IMR-90 (cell line): ENCODE data around the gene C10orf90. TPM values are rescaled to one million over a fixed set of nuclear protein-coding genes. Genes with fewer than 3 reads are reported as not detected.

Source experiments
- ATAC-seq: fragments of 200-7000 bp; cut with Tn5 transposase; 2 replicates; pipeline ENCODE4 v1.9.1; 2020; ENCODE audit warnings: low read depth, mild to moderate bottlenecking, moderate library complexity
- BruUV-seq: library from RNA; stranded (reverse); fragments of 400-500 nt; replicated peaks from 2 replicates; lab custom pipeline; 2021; lab: Mats Ljungman, UMichigan
- CTCF ChIA-PET: fragments of 300-600 bp; formaldehyde crosslinking; extraction: SDS; loops from one replicate; lab custom pipeline; 2021; ENCODE audit warnings: antibody characterized with exemption; lab: Yijun Ruan, JAX
- POLR2A ChIA-PET: fragments of 300-600 bp; sonication (Branson Sonifier 250); formaldehyde crosslinking; loops from one replicate; lab custom pipeline; 2022; ENCODE audit warnings: antibody characterized with exemption; ENCODE audit not compliant: unreplicated experiment; lab: Charles Lee
- DNase-seq: peaks from one replicate; pipeline ENCODE4 v3.0.0; 2013
- H2AFZ ChIP-seq: replicated peaks from 2 replicates; pipeline ENCODE3; 2013; ENCODE audit warnings: low read length, mild to moderate bottlenecking; ENCODE audit not compliant: poor library complexity
- H2AK5ac ChIP-seq: 2 replicates; pipeline ENCODE4 v1.6.1; 2013; ENCODE audit warnings: low read depth, low read length, inconsistent platforms
- H2AK9ac ChIP-seq: replicated peaks from 2 replicates; pipeline ENCODE3; 2013; ENCODE audit warnings: mild to moderate bottlenecking, low read depth, low read length, moderate library complexity; ENCODE audit not compliant: poor library complexity
- H2BK120ac ChIP-seq: 2 replicates; pipeline ENCODE4 v1.6.1; 2013; ENCODE audit warnings: low read depth, low read length, inconsistent platforms
- H2BK15ac ChIP-seq: 3 replicates; pipeline ENCODE4 v1.6.1; 2013; ENCODE audit warnings: low read depth, low read length, inconsistent platforms
- H2BK20ac ChIP-seq: 2 replicates; pipeline ENCODE4 v1.6.1; 2013; ENCODE audit warnings: low read depth, mild to moderate bottlenecking, inconsistent platforms, low read length, moderate library complexity
- H2BK5ac ChIP-seq: 2 replicates; pipeline ENCODE4 v1.6.1; 2013; ENCODE audit warnings: mild to moderate bottlenecking, low read depth, low read length, inconsistent platforms; ENCODE audit not compliant: poor library complexity, severe bottlenecking
- H3K14ac ChIP-seq: replicated peaks from 2 replicates; pipeline ENCODE4 v1.6.1; 2013; ENCODE audit warnings: low read depth, low read length, inconsistent platforms
- H3K18ac ChIP-seq: 2 replicates; pipeline ENCODE4 v1.6.1; 2013; ENCODE audit warnings: low read depth, low read length, control low read depth
- H3K23ac ChIP-seq: 2 replicates; pipeline ENCODE4 v1.6.1; 2013; ENCODE audit warnings: low read depth, low read length, inconsistent platforms
- H3K27ac ChIP-seq: 2 replicates; pipeline ENCODE4 v1.5.1; 2013; ENCODE audit warnings: mild to moderate bottlenecking, control low read depth, low read length; ENCODE audit not compliant: insufficient read depth
- H3K27me3 ChIP-seq: 2 replicates; pipeline ENCODE4 v1.6.1; 2013; ENCODE audit warnings: low read length; ENCODE audit not compliant: control insufficient read depth, insufficient read depth
- H3K36me3 ChIP-seq: 2 replicates; pipeline ENCODE4 v1.6.1; 2013; ENCODE audit warnings: low read length, mixed read lengths; ENCODE audit not compliant: control insufficient read depth, insufficient read depth
- H3K4ac ChIP-seq: 2 replicates; pipeline ENCODE4 v1.6.1; 2013; ENCODE audit warnings: low read depth, low read length, inconsistent platforms
- H3K4me1 ChIP-seq: 2 replicates; pipeline ENCODE4 v1.6.1; 2013; ENCODE audit warnings: low read length, mixed read lengths; ENCODE audit not compliant: control insufficient read depth, insufficient read depth
- H3K4me2 ChIP-seq: 2 replicates; pipeline ENCODE4 v1.6.1; 2013; ENCODE audit warnings: low read depth, mild to moderate bottlenecking, control low read depth, low read length, moderate library complexity
- H3K4me3 ChIP-seq: 2 replicates; pipeline ENCODE4 v1.5.1; 2013; ENCODE audit warnings: low read depth, mild to moderate bottlenecking, control low read depth, low read length, moderate library complexity; ENCODE audit not compliant: insufficient read depth
- H3K56ac ChIP-seq: 2 replicates; pipeline ENCODE4 v1.6.1; 2013; ENCODE audit warnings: low read length, inconsistent platforms; ENCODE audit not compliant: insufficient read depth; ENCODE audit errors: extremely low read depth
- H3K79me1 ChIP-seq, 2 experiments: 2 replicates each; pipeline ENCODE4 v1.6.1; 2013; ENCODE audit warnings: low read length in 2 of 2, inconsistent platforms in 1 of 2, low read depth in 1 of 2
- H3K9ac ChIP-seq: 2 replicates; pipeline ENCODE4 v1.6.1; 2013; ENCODE audit warnings: low read depth, low read length, control low read depth
- H3K9me1 ChIP-seq: 2 replicates; pipeline ENCODE4 v1.6.1; 2013; ENCODE audit warnings: low read length, inconsistent platforms; ENCODE audit not compliant: insufficient read depth
- H3K9me3 ChIP-seq: 2 replicates; pipeline ENCODE4 v1.6.1; 2013; ENCODE audit warnings: low read length; ENCODE audit not compliant: control insufficient read depth, insufficient read depth
- H4K20me1 ChIP-seq: 2 replicates; pipeline ENCODE4 v1.6.1; 2013; ENCODE audit warnings: low read length, inconsistent platforms; ENCODE audit not compliant: insufficient read depth
- H4K5ac ChIP-seq: 2 replicates; pipeline ENCODE4 v1.6.1; 2013; ENCODE audit warnings: mild to moderate bottlenecking, low read depth, low read length, control low read depth
- H4K8ac ChIP-seq, 2 experiments: 2 replicates each; pipeline ENCODE4 v1.6.1; 2013; ENCODE audit warnings: low read depth in 2 of 2, low read length in 2 of 2, control low read depth in 1 of 2, inconsistent platforms in 1 of 2
- H4K91ac ChIP-seq: 2 replicates; pipeline ENCODE4 v1.6.1; 2013; ENCODE audit warnings: low read depth, low read length, inconsistent platforms; ENCODE audit not compliant: insufficient read depth
- BHLHE40 ChIP-seq: fragments of 150-350 bp; IDR thresholded peaks from 2 replicates; pipeline ENCODE4 v1.6.1; 2016; ENCODE audit warnings: mild to moderate bottlenecking, low read depth, low read length
- CEBPB ChIP-seq: IDR thresholded peaks from 2 replicates; pipeline ENCODE4 v1.6.1; 2012; ENCODE audit warnings: low read depth, low read length, improper control_type of control experiment
- CHD1 ChIP-seq: IDR thresholded peaks from 2 replicates; pipeline ENCODE4 v1.6.1; 2012; ENCODE audit warnings: low read depth, low read length, improper control_type of control experiment
- CTCF ChIP-seq: conservative IDR thresholded peaks from 2 replicates; pipeline ENCODE4 v1.5.1; 2012; ENCODE audit warnings: mild to moderate bottlenecking, low read depth, low read length, improper control_type of control experiment
- ELK1 ChIP-seq: fragments of 150-350 bp; IDR thresholded peaks from 2 replicates; pipeline ENCODE4 v1.6.1; 2016; ENCODE audit warnings: low read depth, mild to moderate bottlenecking, low read length, moderate library complexity, borderline replicate concordance
- FOS ChIP-seq: fragments of 150-350 bp; IDR thresholded peaks from 2 replicates; pipeline ENCODE4 v1.6.1; 2016; ENCODE audit warnings: low read depth, low read length
- MAFK ChIP-seq: IDR thresholded peaks from 2 replicates; pipeline ENCODE4 v1.6.1; 2012; ENCODE audit warnings: low read depth, low read length, improper control_type of control experiment
- MAZ ChIP-seq: IDR thresholded peaks from 2 replicates; pipeline ENCODE4 v1.6.1; 2012; ENCODE audit warnings: low read depth, mild to moderate bottlenecking, low read length, improper control_type of control experiment, moderate library complexity, borderline replicate concordance
- NFE2L2 ChIP-seq: fragments of 150-350 bp; IDR thresholded peaks from 2 replicates; pipeline ENCODE4 v1.6.1; 2016; ENCODE audit warnings: low read depth, mild to moderate bottlenecking, low read length
- POLR2A ChIP-seq: IDR thresholded peaks from 2 replicates; pipeline ENCODE4 v1.6.1; 2012; ENCODE audit warnings: mild to moderate bottlenecking, low read depth, low read length
- RCOR1 ChIP-seq: IDR thresholded peaks from 2 replicates; pipeline ENCODE4 v1.6.1; 2012; ENCODE audit warnings: mild to moderate bottlenecking, low read length, improper control_type of control experiment; ENCODE audit not compliant: insufficient replicate concordance
- RFX5 ChIP-seq: IDR thresholded peaks from 2 replicates; pipeline ENCODE4 v1.8.0; 2012; ENCODE audit warnings: low read depth, mild to moderate bottlenecking, low read length, moderate library complexity
- SMC3 ChIP-seq: fragments of 150-350 bp; IDR thresholded peaks from 2 replicates; pipeline ENCODE4 v1.6.1; 2016; ENCODE audit warnings: low read depth, mild to moderate bottlenecking, antibody characterized with exemption, low read length, moderate library complexity
- USF2 ChIP-seq: fragments of 150-350 bp; IDR thresholded peaks from 2 replicates; pipeline ENCODE4 v1.6.1; 2017; ENCODE audit warnings: mild to moderate bottlenecking, antibody characterized with exemption, low read length, low read depth
- WGBS, 2 experiments: methylation state at CpG; one replicate each; pipeline versions ENCODE4 v1.1.5 to v1.1.7; 2013; ENCODE audit warnings: missing lambda C conversion rate in 2 of 2; ENCODE audit not compliant: insufficient read length in 1 of 2; ENCODE audit errors: extremely low coverage in 2 of 2; 5-methylcytosine and 5-hydroxymethylcytosine counted together
- dilution Hi-C: fragments of 300-500 bp; cut with HindIII; formaldehyde crosslinking; loops from one replicate; pipeline ENCODE4 v1.14.3; 2018; ENCODE audit warnings: low sequenced_read_pairs; ENCODE audit not compliant: unreplicated experiment
- in situ Hi-C: fragments of 300-500 bp; cut with MboI; formaldehyde crosslinking; loops from 3 replicates; pipeline ENCODE4 v1.14.3; 2019; ENCODE audit warnings: low sequenced_read_pairs, inconsistent platforms, mixed read lengths
- intact Hi-C: fragments of 100-400 bp; cut with micrococcal nuclease; formaldehyde crosslinking; loops from 2 replicates; pipeline ENCODE4 v1.10.0; 2022
- polyA plus RNA-seq, 3 experiments: library from polyadenylated mRNA; depleted of rRNA; stranded (reverse); fragments of >200 nt; gene quantifications; 2 replicates each; pipeline ENCODE4 v1.2.3, GENCODE V29; 2012; ENCODE audit warnings: low replicate concordance in 1 of 3
- total RNA-seq: library from RNA; depleted of rRNA; stranded (reverse); fragments of >200 nt; gene quantifications from 2 replicates; pipeline ENCODE4 v1.2.3, GENCODE V29; 2012

The C10orf90 gene
- total and polyA plus RNA-seq, 2 of the 4 experiments (the other 2 are of a cell fraction): 0.05 to 0.18 TPM

GRCh38 chr10:126391192-126391885, 279.2 kb downstream of the C10orf90 start:
- peak overlapping the region; percentile 5; the same call in 1 of the 2 replicates for H3K27ac ChIP-seq
- ATAC-seq: peak; percentile 11; the same call in 1 of the 2 replicates
- DNase-seq: peak; percentile 41
- no peak for TF ChIP-seq RCOR1
- TF ChIP-seq NFE2L2: no peak
- TF ChIP-seq CEBPB: no peak
- TF ChIP-seq FOS: no peak
- no peak for TF ChIP-seq RFX5
- no peak for TF ChIP-seq CTCF
- no peak for TF ChIP-seq MAZ
- TF ChIP-seq MAFK: no peak
- TF ChIP-seq CHD1: no peak
- no peak for TF ChIP-seq SMC3
- no peak for TF ChIP-seq USF2
- TF ChIP-seq ELK1: no peak
- no peak for TF ChIP-seq BHLHE40
- no peak for TF ChIP-seq POLR2A

More at GRCh38 chr10:126391192-126391885, 279.2 kb downstream of the C10orf90 start:
- Histone ChIP-seq H2BK20ac (peak overlapping the region; percentile 14; the same call in 1 of the 2 replicates), H3K18ac (peak overlapping the region; percentile 28; the same call in 1 of the 2 replicates), H2AK5ac (no peak overlapping the region; the same call in 1 of the 2 replicates), H3K56ac (no peak overlapping the region; the same call in 1 of the 2 replicates), H2BK15ac (peak overlapping the region; percentile 34; the same call in 2 of the 3 replicates), H4K8ac (peak overlapping the region; percentile 19 to 70; a peak in 2 of 4 replicates), H3K4me2 (peak overlapping the region; percentile 6; the same call in 1 of the 2 replicates), H4K91ac (no peak overlapping the region), H3K9me1 (no peaks in the 10 kb centered on the region), H3K4me3 (no peak overlapping the region), H3K4ac (peak overlapping the region; percentile 48), H4K5ac (peak overlapping the region; percentile 19; the same call in 1 of the 2 replicates), H4K20me1 (no peaks in the 10 kb centered on the region), H3K9me3 (peaks cover 2% of the 10 kb centered on the region; the same call in 1 of the 2 replicates), H3K27me3 (no peaks in the 10 kb centered on the region; the same call in 1 of the 2 replicates), H2BK5ac (no peak overlapping the region), H2BK120ac (no peak overlapping the region), H3K9ac (no peak overlapping the region), H3K14ac (no peak overlapping the region), H2AFZ (peak overlapping the region; percentile 34), H3K4me1 (peaks cover 2% of the 10 kb centered on the region; the same call in 1 of the 2 replicates), H3K23ac (no peak overlapping the region; the same call in 1 of the 2 replicates), H2AK9ac (peak overlapping the region; percentile 45), H3K36me3 (no peaks in the 10 kb centered on the region), H3K79me1 (no peaks in the 10 kb centered on the region)
- 40% methylated on average over 3 of the region's 9 CpGs; no CpG with 5 or more reads in 1 of the 2 experiments for WGBS, 2 experiments
- in situ Hi-C loops (no loop called here), intact Hi-C loops (loop anchor here (10.0 kb wide), 1 partner anchor 1877 kb away; no protein-coding TSS in a partner anchor), dilution Hi-C loops (no loop called here)
- ChIA-PET CTCF (interaction anchor here (1.3 kb wide), 1 partner anchor 457 kb away, joined by 4 read pairs; no protein-coding TSS in a partner anchor), POLR2A (no interaction called here)
- no TSS peak for BruUV-seq
